Calu3 (cell line): ENCODE measurements around the gene DENND4C. TPM values are rescaled to one million over a fixed set of nuclear protein-coding genes. Genes with fewer than 3 reads are reported as not detected.
"Not testable (repeated sequence)": the region's sequence is repeated elsewhere in the genome, so short reads cannot be mapped to it uniquely, and the experiment has no call there.

ENCODE experiments used
- BruUV-seq: library from RNA; stranded (reverse); fragments of 400-500 nt; replicated peaks from 2 replicates; lab custom pipeline; 2021; lab: Mats Ljungman, UMichigan
- CTCF ChIA-PET: fragments of 300-600 bp; sonication (Branson Sonifier 250); formaldehyde crosslinking; loops from one replicate; lab custom pipeline; 2022; ENCODE audit warnings: antibody characterized with exemption; lab: Charles Lee
- DNase-seq: peaks from one replicate; pipeline ENCODE4 v3.0.0; 2022
- H3K27ac Mint-ChIP-seq: one replicate; pipeline ENCODE4 v1.8.0; 2022; ENCODE audit warnings: mixed read lengths; ENCODE audit not compliant: unreplicated experiment
- H3K27me3 Mint-ChIP-seq: one replicate; pipeline ENCODE4 v1.8.0; 2022; ENCODE audit warnings: mixed read lengths; ENCODE audit not compliant: unreplicated experiment
- H3K36me3 Mint-ChIP-seq: one replicate; pipeline ENCODE4 v1.8.0; 2022; ENCODE audit warnings: mild to moderate bottlenecking, moderate library complexity, mixed read lengths; ENCODE audit not compliant: insufficient read depth, unreplicated experiment
- H3K4me1 Mint-ChIP-seq: one replicate; pipeline ENCODE4 v1.8.0; 2022; ENCODE audit warnings: mild to moderate bottlenecking, low read depth, mixed read lengths; ENCODE audit not compliant: unreplicated experiment
- H3K4me3 Mint-ChIP-seq: one replicate; pipeline ENCODE4 v1.8.0; 2022; ENCODE audit warnings: mild to moderate bottlenecking, low read depth, moderate library complexity, mixed read lengths; ENCODE audit not compliant: unreplicated experiment
- H3K9me3 Mint-ChIP-seq: one replicate; pipeline ENCODE4 v1.8.0; 2022; ENCODE audit warnings: low read depth, mixed read lengths; ENCODE audit not compliant: unreplicated experiment
- CTCF ChIP-seq: fragments of 200-600 bp; IDR thresholded peaks from one replicate; pipeline ENCODE4 v1.8.0; 2022; ENCODE audit warnings: antibody characterized with exemption; ENCODE audit not compliant: unreplicated experiment
- intact Hi-C: fragments of 100-400 bp; cut with micrococcal nuclease; formaldehyde crosslinking; loops from one replicate; pipeline ENCODE4 v1.10.0; 2022; ENCODE audit not compliant: unreplicated experiment
- total RNA-seq: library from RNA; stranded (reverse); gene quantifications from 2 replicates; pipeline ENCODE4 v1.2.3, GENCODE V29; 2022

The DENND4C gene
- total RNA-seq, 1 experiment from 2014 or later = 28.5 TPM

GRCh38 chr9:19379283-19379682 lies 148.8 kb downstream of the DENND4C start:
- intact Hi-C loops = loop anchor here (2.0 kb wide), 1 partner anchor 78 kb away; no protein-coding TSS in a partner anchor
- CTCF ChIA-PET = no interaction called here
- DNase-seq = no peak
- peak overlapping the region; percentile 95 for H3K4me3 Mint-ChIP-seq
- no peak for TF ChIP-seq CTCF
- H3K4me1 Mint-ChIP-seq = peaks cover 25% of the 10 kb centered on the region
- H3K27me3 Mint-ChIP-seq = no peaks in the 10 kb centered on the region
- no TSS peak for BruUV-seq
- H3K27ac Mint-ChIP-seq = peak overlapping the region; percentile 99
- H3K9me3 Mint-ChIP-seq = no peaks in the 10 kb centered on the region
- H3K36me3 Mint-ChIP-seq = peaks cover 69% of the 10 kb centered on the region

GRCh38 chr9:19379697-19380046 lies 149.2 kb downstream of the DENND4C start:
- Mint-ChIP-seq H3K36me3 (peaks cover 65% of the 10 kb centered on the region), H3K27me3 (no peaks in the 10 kb centered on the region), H3K27ac (peak overlapping the region; percentile 99), H3K9me3 (no peaks in the 10 kb centered on the region), H3K4me3 (peak overlapping the region; percentile 95), H3K4me1 (peaks cover 25% of the 10 kb centered on the region)
- DNase-seq = no peak
- intact Hi-C loops = loop anchor here (2.0 to 10.0 kb wide), 2 partner anchors 77 to 305 kb away; no protein-coding TSS in a partner anchor
- CTCF ChIA-PET = interaction anchor here (1.0 kb wide), 1 partner anchor 78 kb away, joined by 3 read pairs; no protein-coding TSS in a partner anchor
- TF ChIP-seq CTCF = no peak
- BruUV-seq = no TSS peak

DNA sequence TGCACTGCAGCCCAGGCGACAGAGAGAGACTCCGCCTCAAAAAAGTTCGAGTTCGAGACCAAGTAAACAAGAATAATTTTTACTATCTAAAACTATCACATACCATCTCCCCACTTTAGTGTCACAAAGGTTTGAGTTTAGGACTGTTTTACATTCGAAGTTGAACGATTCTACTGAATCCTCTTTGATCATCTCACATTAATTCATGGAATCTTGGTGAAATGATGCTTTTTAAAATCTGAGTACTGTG lies 150.3 kb downstream of the DENND4C start:
- H3K27ac Mint-ChIP-seq = peak overlapping the region; percentile 99
- H3K36me3 Mint-ChIP-seq = peaks cover 55% of the 10 kb centered on the region
- CTCF ChIA-PET = interaction anchor here (1.0 kb wide), 1 partner anchor 77 kb away, joined by 3 read pairs; no protein-coding TSS in a partner anchor
- TSS peak; percentile 74 for BruUV-seq
- peaks cover 23% of the 10 kb centered on the region for H3K4me1 Mint-ChIP-seq
- H3K9me3 Mint-ChIP-seq = no peaks in the 10 kb centered on the region
- intact Hi-C loops = loop anchor here (10.0 kb wide), 1 partner anchor 306 kb away; no protein-coding TSS in a partner anchor
- no peak for TF ChIP-seq CTCF
- DNase-seq = no peak
- no peaks in the 10 kb centered on the region for H3K27me3 Mint-ChIP-seq
- H3K4me3 Mint-ChIP-seq = peak overlapping the region; percentile 95

DNA sequence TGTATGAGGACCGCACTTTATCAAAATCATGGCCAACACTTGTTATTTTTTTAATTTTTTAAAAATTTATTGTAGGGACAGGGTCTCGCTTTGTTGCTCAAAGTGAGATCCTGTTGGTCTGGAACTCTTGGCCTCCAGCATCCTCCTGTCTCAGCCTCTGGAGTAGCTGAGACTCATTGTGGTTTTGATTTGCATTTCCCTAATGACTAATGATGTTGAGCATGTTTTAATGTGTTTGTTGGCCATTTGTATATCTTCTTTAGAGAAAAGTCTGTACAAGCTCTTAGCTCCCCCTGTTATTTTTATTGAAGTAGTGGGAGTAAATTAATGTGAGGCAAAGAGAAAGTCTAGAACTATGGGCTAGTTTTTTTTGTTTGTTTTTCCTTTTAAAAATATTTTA lies 151.2 kb downstream of the DENND4C start:
- peaks cover 16% of the 10 kb centered on the region for H3K4me1 Mint-ChIP-seq
- CTCF ChIA-PET = no interaction called here
- intact Hi-C loops = loop anchor here (10.0 kb wide), 1 partner anchor 307 kb away; no protein-coding TSS in a partner anchor
- no peak for TF ChIP-seq CTCF
- no peak overlapping the region for H3K4me3 Mint-ChIP-seq
- peaks cover 47% of the 10 kb centered on the region for H3K36me3 Mint-ChIP-seq
- H3K9me3 Mint-ChIP-seq = no peaks in the 10 kb centered on the region
- DNase-seq = no peak
- H3K27ac Mint-ChIP-seq = no peak overlapping the region
- BruUV-seq = no TSS peak
- H3K27me3 Mint-ChIP-seq = no peaks in the 10 kb centered on the region

GRCh38 chr9:19385212-19385611 lies 154.7 kb downstream of the DENND4C start:
- CTCF ChIA-PET = not testable (repeated sequence)
- H3K36me3 Mint-ChIP-seq = peaks cover 13% of the 10 kb centered on the region
- intact Hi-C loops = loop anchor here (10.0 kb wide), 1 partner anchor 310 kb away; no protein-coding TSS in a partner anchor

More at GRCh38 chr9:19385212-19385611, 154.7 kb downstream of the DENND4C start:
- H3K9me3 Mint-ChIP-seq, DNase-seq, H3K4me1 Mint-ChIP-seq, H3K27ac Mint-ChIP-seq, H3K4me3 Mint-ChIP-seq, H3K27me3 Mint-ChIP-seq, BruUV-seq: not testable (repeated sequence)
